ENCODE results near the gene ARNT2.

DNA sequence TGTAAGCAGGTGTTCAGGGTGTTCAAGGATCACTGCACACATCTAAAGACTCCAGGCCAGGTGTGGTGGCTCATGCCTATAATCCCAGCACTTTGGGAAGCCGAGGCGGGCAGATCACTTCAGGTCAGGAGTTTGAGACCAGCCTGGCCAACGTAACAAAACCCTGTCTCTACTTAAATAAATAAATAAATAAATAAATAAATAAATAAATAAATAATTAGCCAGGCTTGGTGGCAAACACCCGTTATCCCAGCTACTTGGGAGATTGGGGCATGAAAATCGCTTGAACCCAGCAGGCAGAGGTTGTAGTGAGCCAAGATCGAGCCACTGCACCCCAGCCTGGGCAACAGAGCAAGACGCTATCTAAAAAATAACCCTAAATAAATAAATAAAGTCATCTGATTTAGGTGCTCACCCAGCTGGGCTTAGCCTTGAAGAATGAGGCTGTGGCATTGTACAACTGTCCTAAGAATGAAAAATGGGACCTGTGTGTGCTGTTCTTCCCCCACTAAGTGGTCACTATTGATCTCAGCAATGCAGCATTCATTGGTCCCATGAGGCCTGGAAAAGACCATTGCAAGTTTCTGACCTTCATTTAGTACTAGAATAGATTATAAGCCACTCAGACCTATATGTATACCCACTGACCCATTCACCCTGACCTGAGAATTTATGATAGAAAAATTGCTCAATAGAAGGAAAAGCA lies 208.1 kb downstream of the ARNT2 start:
- TF ChIP-seq CBFB (CRISPR knock-in tag; IDR thresholded peaks at IDR 0.05; ENCODE audit: low read depth) = no peak
- TF ChIP-seq CREB1 (CRISPR knock-in tag; IDR thresholded peaks at IDR 0.05) = no peak
- TF ChIP-seq ZNF671 (CRISPR knock-in tag; IDR thresholded peaks at IDR 0.05) = no peak
- TF ChIP-seq, protein P1, sequence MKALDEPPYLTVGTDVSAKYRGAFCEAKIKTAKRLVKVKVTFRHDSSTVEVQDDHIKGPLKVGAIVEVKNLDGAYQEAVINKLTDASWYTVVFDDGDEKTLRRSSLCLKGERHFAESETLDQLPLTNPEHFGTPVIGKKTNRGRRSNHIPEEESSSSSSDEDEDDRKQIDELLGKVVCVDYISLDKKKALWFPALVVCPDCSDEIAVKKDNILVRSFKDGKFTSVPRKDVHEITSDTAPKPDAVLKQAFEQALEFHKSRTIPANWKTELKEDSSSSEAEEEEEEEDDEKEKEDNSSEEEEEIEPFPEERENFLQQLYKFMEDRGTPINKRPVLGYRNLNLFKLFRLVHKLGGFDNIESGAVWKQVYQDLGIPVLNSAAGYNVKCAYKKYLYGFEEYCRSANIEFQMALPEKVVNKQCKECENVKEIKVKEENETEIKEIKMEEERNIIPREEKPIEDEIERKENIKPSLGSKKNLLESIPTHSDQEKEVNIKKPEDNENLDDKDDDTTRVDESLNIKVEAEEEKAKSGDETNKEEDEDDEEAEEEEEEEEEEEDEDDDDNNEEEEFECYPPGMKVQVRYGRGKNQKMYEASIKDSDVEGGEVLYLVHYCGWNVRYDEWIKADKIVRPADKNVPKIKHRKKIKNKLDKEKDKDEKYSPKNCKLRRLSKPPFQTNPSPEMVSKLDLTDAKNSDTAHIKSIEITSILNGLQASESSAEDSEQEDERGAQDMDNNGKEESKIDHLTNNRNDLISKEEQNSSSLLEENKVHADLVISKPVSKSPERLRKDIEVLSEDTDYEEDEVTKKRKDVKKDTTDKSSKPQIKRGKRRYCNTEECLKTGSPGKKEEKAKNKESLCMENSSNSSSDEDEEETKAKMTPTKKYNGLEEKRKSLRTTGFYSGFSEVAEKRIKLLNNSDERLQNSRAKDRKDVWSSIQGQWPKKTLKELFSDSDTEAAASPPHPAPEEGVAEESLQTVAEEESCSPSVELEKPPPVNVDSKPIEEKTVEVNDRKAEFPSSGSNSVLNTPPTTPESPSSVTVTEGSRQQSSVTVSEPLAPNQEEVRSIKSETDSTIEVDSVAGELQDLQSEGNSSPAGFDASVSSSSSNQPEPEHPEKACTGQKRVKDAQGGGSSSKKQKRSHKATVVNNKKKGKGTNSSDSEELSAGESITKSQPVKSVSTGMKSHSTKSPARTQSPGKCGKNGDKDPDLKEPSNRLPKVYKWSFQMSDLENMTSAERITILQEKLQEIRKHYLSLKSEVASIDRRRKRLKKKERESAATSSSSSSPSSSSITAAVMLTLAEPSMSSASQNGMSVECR (CRISPR knock-in tag; IDR thresholded peaks at IDR 0.05; ENCODE audit: borderline replicate concordance) = no peak
- TF ChIP-seq ZNF263 (CRISPR knock-in tag; IDR thresholded peaks at IDR 0.05; ENCODE audit: low read depth) = no peak
- TF ChIP-seq, protein P2, sequence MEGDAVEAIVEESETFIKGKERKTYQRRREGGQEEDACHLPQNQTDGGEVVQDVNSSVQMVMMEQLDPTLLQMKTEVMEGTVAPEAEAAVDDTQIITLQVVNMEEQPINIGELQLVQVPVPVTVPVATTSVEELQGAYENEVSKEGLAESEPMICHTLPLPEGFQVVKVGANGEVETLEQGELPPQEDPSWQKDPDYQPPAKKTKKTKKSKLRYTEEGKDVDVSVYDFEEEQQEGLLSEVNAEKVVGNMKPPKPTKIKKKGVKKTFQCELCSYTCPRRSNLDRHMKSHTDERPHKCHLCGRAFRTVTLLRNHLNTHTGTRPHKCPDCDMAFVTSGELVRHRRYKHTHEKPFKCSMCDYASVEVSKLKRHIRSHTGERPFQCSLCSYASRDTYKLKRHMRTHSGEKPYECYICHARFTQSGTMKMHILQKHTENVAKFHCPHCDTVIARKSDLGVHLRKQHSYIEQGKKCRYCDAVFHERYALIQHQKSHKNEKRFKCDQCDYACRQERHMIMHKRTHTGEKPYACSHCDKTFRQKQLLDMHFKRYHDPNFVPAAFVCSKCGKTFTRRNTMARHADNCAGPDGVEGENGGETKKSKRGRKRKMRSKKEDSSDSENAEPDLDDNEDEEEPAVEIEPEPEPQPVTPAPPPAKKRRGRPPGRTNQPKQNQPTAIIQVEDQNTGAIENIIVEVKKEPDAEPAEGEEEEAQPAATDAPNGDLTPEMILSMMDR (IDR thresholded peaks at IDR 0.05) = no peak
